Lung (tissue), 12 donors: Measurements from ENCODE around the gene CFTR. TPM values are rescaled to one million over a fixed set of nuclear protein-coding genes. Genes with fewer than 3 reads are reported as not detected.

Experiments used
- ATAC-seq: fragments of 200-7000 bp; cut with Tn5 transposase; one replicate; pipeline ENCODE4 v1.9.1; 2020; ENCODE audit warnings: moderate number of reproducible peaks; ENCODE audit not compliant: insufficient read depth, low FRiP score
- DNase-seq, 3 donors: peaks; one replicate each; pipeline ENCODE4 v3.0.0-alpha.2; 2013 to 2017
- H3K27ac ChIP-seq, 2 donors: one replicate each; pipeline ENCODE4 v1.5.1; 2013; ENCODE audit warnings: mild to moderate bottlenecking in 2 of 2, moderate library complexity in 2 of 2, control low read depth in 1 of 2, inconsistent platforms in 1 of 2, low read depth in 1 of 2, low read length in 1 of 2
- H3K27me3 ChIP-seq, 3 donors: one replicate each; pipeline ENCODE4 v1.5.1; 2013; ENCODE audit warnings: low read length in 2 of 3; ENCODE audit not compliant: control insufficient read depth in 3 of 3, insufficient read depth in 3 of 3
- H3K36me3 ChIP-seq, 4 donors: one replicate each; pipeline ENCODE4 v1.5.1; 2013; ENCODE audit warnings: low read length in 4 of 4, mild to moderate bottlenecking in 1 of 4, moderate library complexity in 1 of 4; ENCODE audit not compliant: control insufficient read depth in 4 of 4, insufficient read depth in 4 of 4
- H3K4me1 ChIP-seq, 5 donors: one replicate each; pipeline ENCODE4 v1.5.1; 2013; ENCODE audit warnings: low read length in 5 of 5, mild to moderate bottlenecking in 2 of 5, moderate library complexity in 1 of 5; ENCODE audit not compliant: control insufficient read depth in 5 of 5, insufficient read depth in 5 of 5
- H3K4me3 ChIP-seq: one replicate; pipeline ENCODE4 v1.5.1; 2013; ENCODE audit warnings: mild to moderate bottlenecking, control low read depth, moderate library complexity
- H3K9ac ChIP-seq, 2 donors: one replicate each; pipeline ENCODE4 v1.5.1; 2013; ENCODE audit warnings: low read length in 2 of 2, control low read depth in 1 of 2; ENCODE audit not compliant: insufficient read depth in 1 of 2
- H3K9me3 ChIP-seq, 4 donors: one replicate each; pipeline ENCODE4 v1.5.1; 2013; ENCODE audit warnings: low read length in 3 of 4, mild to moderate bottlenecking in 1 of 4, moderate library complexity in 1 of 4; ENCODE audit not compliant: control insufficient read depth in 4 of 4, insufficient read depth in 3 of 4
- CTCF ChIP-seq: IDR thresholded peaks from 2 replicates; pipeline ENCODE4 v1.5.1; 2012; ENCODE audit warnings: mild to moderate bottlenecking; ENCODE audit errors: control extremely low read depth, extremely low read depth
- WGBS, 2 donors: extraction: QIAGEN DNeasy Blood & Tissue Kit; methylation state at CpG; one replicate each; pipeline ENCODE4 v1.1.7; 2013; 5-methylcytosine and 5-hydroxymethylcytosine counted together
- polyA plus RNA-seq, 2 donors: library from polyadenylated mRNA; stranded (reverse); fragments of 200-250 nt; gene quantifications; one replicate each; pipeline ENCODE4 v1.2.1, GENCODE V29; 2013
- total RNA-seq, 2 donors: library from RNA; depleted of rRNA in 1 of 2; stranded (reverse); fragments of >200 nt in 1 of 2; gene quantifications; one replicate each; pipeline ENCODE4 v1.2.1, GENCODE V29; 2014 to 2021
- donor health status: control.
- donor health status: control.
- donor health status: Bipolar disorder and iron deficiency.
- donor health status: healthy.
- donor health status: DM: yes; HTN: yes; CAD: no.

CFTR gene
- total and polyA plus RNA-seq, 4 donors = 8.2 to 138 (median 15.7) TPM

- no peaks in the 10 kb centered on the region for H3K4me1 ChIP-seq
- H3K9me3 ChIP-seq = no peaks in the 10 kb centered on the region
- ATAC-seq = no peak
- H3K36me3 ChIP-seq = peaks cover 0 to 2% (median 0%) of the 10 kb centered on the region in 4 donors
- no peak overlapping the region for H3K9ac ChIP-seq
- H3K27me3 ChIP-seq = no peaks in the 10 kb centered on the region
- H3K27ac ChIP-seq = no peak overlapping the region
- no peak for DNase-seq
- H3K4me3 ChIP-seq = no peak overlapping the region
- TF ChIP-seq CTCF = no peak
These were observed 185.5 kb downstream of the CFTR start for GRCh38 chr7:117665368-117665767.

- peaks cover 0 to 2% (median 0%) of the 10 kb centered on the region in 4 donors for H3K36me3 ChIP-seq
- no peak for TF ChIP-seq CTCF
- peak; percentile 21 for ATAC-seq
- no peak for DNase-seq
- no peaks in the 10 kb centered on the region for H3K27me3 ChIP-seq
- H3K9ac ChIP-seq = no peak overlapping the region
- H3K27ac ChIP-seq = no peak overlapping the region
- no peaks in the 10 kb centered on the region for H3K4me1 ChIP-seq
- H3K9me3 ChIP-seq = no peaks in the 10 kb centered on the region
- WGBS, 2 donors = 44 to 67% methylated on average over 1 of the region's 1 CpG
- no peak overlapping the region for H3K4me3 ChIP-seq
These were observed 186.2 kb downstream of the CFTR start for GRCh38 chr7:117666031-117666430.

- WGBS, 2 donors = 90 to 93% methylated on average over 6 of the region's 6 CpGs
- H3K27ac ChIP-seq = no peak overlapping the region
These were observed 186.9 kb downstream of the CFTR start for GRCh38 chr7:117666689-117667088.

More at GRCh38 chr7:117666689-117667088, 186.9 kb downstream of the CFTR start:
- ATAC-seq (no peak), DNase-seq (no peak)
- TF ChIP-seq CTCF = no peak
- H3K9ac ChIP-seq = no peak overlapping the region
- H3K27me3 ChIP-seq = no peaks in the 10 kb centered on the region
- peaks cover 0 to 2% (median 0%) of the 10 kb centered on the region in 4 donors for H3K36me3 ChIP-seq
- no peaks in the 10 kb centered on the region for H3K4me1 ChIP-seq
- no peak overlapping the region for H3K4me3 ChIP-seq
- no peaks in the 10 kb centered on the region for H3K9me3 ChIP-seq
